Keratinocyte (primary cell): ENCODE data around the gene ABHD16A. TPM values are rescaled to one million over a fixed set of nuclear protein-coding genes. Genes with fewer than 3 reads are reported as not detected.

Source experiments
- DNase-seq: peaks from one replicate; pipeline ENCODE4 v3.0.0-alpha.2; 2011; ENCODE audit warnings: low read depth, missing footprints, low spot score
- FAIRE-seq: peaks from 2 replicates; lab custom pipeline; 2011; peaks lifted over from hg19 to GRCh38; lab: Jason Lieb, UNC
- H2AFZ ChIP-seq: 2 replicates; pipeline ENCODE4 v1.6.0; 2012; ENCODE audit warnings: low read length, control low read depth, inconsistent platforms; ENCODE audit not compliant: control insufficient read depth
- H3K27ac ChIP-seq: 2 replicates; pipeline ENCODE4 v1.5.1; 2011; ENCODE audit warnings: low read length; ENCODE audit not compliant: control insufficient read depth, insufficient read depth
- H3K27me3 ChIP-seq: 3 replicates; pipeline ENCODE4 v1.6.0; 2011; ENCODE audit warnings: low read length; ENCODE audit not compliant: control insufficient read depth, insufficient read depth; ENCODE audit errors: extremely low read depth
- H3K36me3 ChIP-seq, 2 experiments: 2 replicates in 1 of 2; 3 replicates in 1 of 2; pipeline ENCODE4 v1.5.1; 2011; ENCODE audit warnings: low read length in 2 of 2, mild to moderate bottlenecking in 1 of 2; ENCODE audit not compliant: control insufficient read depth in 2 of 2, insufficient read depth in 2 of 2; ENCODE audit errors: extremely low read depth in 1 of 2
- H3K4me1 ChIP-seq: 3 replicates; pipeline ENCODE4 v1.5.1; 2011; ENCODE audit warnings: low read length; ENCODE audit not compliant: control insufficient read depth, insufficient read depth; ENCODE audit errors: extremely low read depth
- H3K4me2 ChIP-seq: 3 replicates; pipeline ENCODE4 v1.6.0; 2011; ENCODE audit warnings: low read depth, low read length; ENCODE audit not compliant: control insufficient read depth, insufficient read depth; ENCODE audit errors: extremely low read depth
- H3K4me3 ChIP-seq, 3 experiments: fragments of 200-600 bp in 1 of 3; sonication (generic) in 1 of 3; 2 replicates in 2 of 3; 3 replicates in 1 of 3; pipeline ENCODE4 v1.5.1; 2011 to 2016; ENCODE audit warnings: low read length in 3 of 3, mild to moderate bottlenecking in 3 of 3, control low read depth in 2 of 3, inconsistent platforms in 1 of 3, low read depth in 1 of 3, mixed read lengths in 1 of 3, mixed run types in 1 of 3, moderate library complexity in 1 of 3; ENCODE audit not compliant: control insufficient read depth in 2 of 3, insufficient read depth in 2 of 3; ENCODE audit errors: extremely low read depth in 1 of 3
- H3K79me2 ChIP-seq: 2 replicates; pipeline ENCODE4 v1.6.0; 2012; ENCODE audit warnings: low read length; ENCODE audit not compliant: control insufficient read depth, insufficient read depth
- H3K9ac ChIP-seq: 3 replicates; pipeline ENCODE4 v1.6.0; 2011; ENCODE audit warnings: low read length; ENCODE audit not compliant: control insufficient read depth, insufficient read depth; ENCODE audit errors: extremely low read depth
- H3K9me1 ChIP-seq: 3 replicates; pipeline ENCODE4 v1.6.0; 2011; ENCODE audit warnings: low read length; ENCODE audit not compliant: control insufficient read depth, insufficient read depth; ENCODE audit errors: extremely low read depth
- H3K9me3 ChIP-seq: 2 replicates; pipeline ENCODE4 v1.5.1; 2012; ENCODE audit warnings: low read depth, low read length; ENCODE audit not compliant: control insufficient read depth
- H4K20me1 ChIP-seq: 3 replicates; pipeline ENCODE4 v1.6.0; 2011; ENCODE audit warnings: low read length; ENCODE audit not compliant: control insufficient read depth, insufficient read depth; ENCODE audit errors: extremely low read depth
- CTCF ChIP-seq, 3 experiments: IDR thresholded peaks in 1 of 3; conservative IDR thresholded peaks in 1 of 3; optimal IDR thresholded peaks in 1 of 3; 2 replicates in 2 of 3; 3 replicates in 1 of 3; pipeline versions ENCODE3 to v1.5.1; 2011; ENCODE audit warnings: low read length in 3 of 3, mild to moderate bottlenecking in 3 of 3, moderate library complexity in 2 of 3, control low read depth in 1 of 3, inconsistent platforms in 1 of 3; ENCODE audit not compliant: insufficient read depth in 2 of 3; ENCODE audit errors: extremely low read depth in 1 of 3
- EZH2 ChIP-seq: IDR thresholded peaks from one replicate; pipeline ENCODE4 v1.6.1; 2012; ENCODE audit warnings: inconsistent platforms, mild to moderate bottlenecking, low read length, moderate library complexity
- dilution Hi-C: fragments of 300-500 bp; cut with MboI; formaldehyde crosslinking; loops from one replicate; pipeline ENCODE4 v1.7.0; 2020; ENCODE audit warnings: low sequenced_read_pairs; ENCODE audit not compliant: extremely low pct_ligation_motif_present
- polyA minus RNA-seq, 3 experiments: library from RNA; depleted of rRNA, polyadenylated mRNA; stranded (reverse); fragments of >200 nt; gene quantifications; 1 replicate in 1 of 3; 2 replicates in 1 of 3; 3 replicates in 1 of 3; pipeline ENCODE4 v1.2.3, GENCODE V29; 2011
- polyA plus RNA-seq, 5 experiments: library from polyadenylated mRNA; depleted of rRNA in 3 of 5; stranded (reverse) in 3 of 5; stranded (forward) in 1 of 5; unstranded in 1 of 5; fragments of >200 nt; gene quantifications; 1 replicate in 1 of 5; 2 replicates in 3 of 5; 3 replicates in 1 of 5; pipeline versions ENCODE4 v1.2.1 to v1.2.3, GENCODE V29; 2011 to 2012; ENCODE audit warnings: missing spikeins in 2 of 5, low read depth in 1 of 5, low replicate concordance in 1 of 5

The ABHD16A gene
- polyA plus RNA-seq: 20.9 to 28.2 TPM (median 21.8 TPM) in 3 replicates
- 6.4 TPM for polyA plus RNA-seq (2011; ENCODE audit: low read depth)
- polyA plus RNA-seq (2011; cell fraction: cytosol; rRNA removed): 13.1 and 13.8 TPM in 2 replicates
- polyA plus RNA-seq (2011; cell fraction: nucleus; rRNA removed): 50.3 and 50.8 TPM in 2 replicates
- polyA plus RNA-seq (2012; ENCODE audit: low replicate concordance): 16.4 and 27.4 TPM in 2 replicates
- 30.3 to 56.3 TPM (median 39.8 TPM) in 3 replicates for polyA minus RNA-seq
- polyA minus RNA-seq (2011; cell fraction: cytosol; rRNA and poly(A)+ RNA removed): 24.9 TPM
- 21.5 and 24.1 TPM in 2 replicates for polyA minus RNA-seq (2011; cell fraction: nucleus; rRNA and poly(A)+ RNA removed)

GRCh38 chr6:31702819-31703716 is at the start of gene ABHD16A:
Gene ABHD16A (minus strand): TSS chr6:31703324. CDS start chr6:31703281, 43 bp downstream.
- Histone ChIP-seq H2AFZ (peak within 1 kb of the TSS; percentile 86), H4K20me1 (no peaks in the 10 kb centered on the region), H3K27ac (peak within 1 kb of the TSS; percentile 87), H3K4me3 (peak within 1 kb of the TSS; percentile 73 to 87 (median 86)), H3K9me1 (no peaks in the 10 kb centered on the region), H3K9me3 (no peaks in the 10 kb centered on the region), H3K9ac (peak within 1 kb of the TSS; percentile 89), H3K4me1 (peaks cover 9% of the 10 kb centered on the region), H3K36me3 (no peaks in the 10 kb centered on the region), H3K79me2 (peaks cover 19% of the 10 kb centered on the region), H3K27me3 (no peaks in the 10 kb centered on the region), H3K4me2 (peak within 1 kb of the TSS; percentile 98)
- DNase-seq (peak; percentile 82), FAIRE-seq (peak; percentile 80)
- dilution Hi-C loops: no loop called here
- peak in 1 of 3 experiments; percentile 14 for TF ChIP-seq CTCF (optimal IDR thresholded peaks at IDR 0.05 in 1 of 3, IDR thresholded peaks at IDR 0.05 in 1 of 3, conservative IDR thresholded peaks at IDR 0.05 in 1 of 3; ENCODE audit: extremely low read depth in 1 of 3, insufficient read depth in 2 of 3, low read length in 3 of 3)
- no peak for TF ChIP-seq EZH2

GRCh38 chr6:31752739-31753319 is 49.7 kb upstream of the ABHD16A start:
- H3K27me3 ChIP-seq: no peaks in the 10 kb centered on the region
- H4K20me1 ChIP-seq: no peaks in the 10 kb centered on the region
- DNase-seq (no peak), FAIRE-seq (no peak)
- no peak overlapping the region for H3K4me2 ChIP-seq
- no peak overlapping the region for H3K27ac ChIP-seq
- H3K9me3 ChIP-seq: no peaks in the 10 kb centered on the region
- TF ChIP-seq EZH2 (no peak), CTCF (optimal IDR thresholded peaks at IDR 0.05 in 1 of 3, IDR thresholded peaks at IDR 0.05 in 1 of 3, conservative IDR thresholded peaks at IDR 0.05 in 1 of 3; ENCODE audit: extremely low read depth in 1 of 3, insufficient read depth in 2 of 3, low read length in 3 of 3) (no peak)
- no peaks in the 10 kb centered on the region for H3K9me1 ChIP-seq
- H3K79me2 ChIP-seq: no peaks in the 10 kb centered on the region
- H3K4me3 ChIP-seq: no peak overlapping the region
- H2AFZ ChIP-seq: no peak overlapping the region
- peaks cover 0 to 2% of the 10 kb centered on the region in 2 experiments for H3K36me3 ChIP-seq
- dilution Hi-C loops: no loop called here
- no peak overlapping the region for H3K9ac ChIP-seq
- H3K4me1 ChIP-seq: no peaks in the 10 kb centered on the region
